Endothelial cell of umbilical vein (primary cell): Measurements from ENCODE around the gene SNPH. TPM values are rescaled to one million over a fixed set of nuclear protein-coding genes. Genes with fewer than 3 reads are reported as not detected.

Experiments used
- BruUV-seq: library from RNA; stranded (reverse); fragments of 400-500 nt; replicated peaks from 2 replicates; lab custom pipeline; 2021; lab: Mats Ljungman, UMichigan
- CTCF ChIA-PET: fragments of 300-600, 350-600 bp; sonication (Branson Sonifier 250); formaldehyde crosslinking; loops from one replicate; lab custom pipeline; 2021; ENCODE audit warnings: antibody characterized with exemption, inconsistent platforms; lab: Charles Lee
- POLR2A ChIA-PET: fragments of 300-600, 350-600 bp; sonication (Branson Sonifier 250); formaldehyde crosslinking; loops from one replicate; lab custom pipeline; 2021; ENCODE audit warnings: antibody characterized with exemption, inconsistent platforms; lab: Charles Lee
- DNase-seq: peaks from one replicate; pipeline ENCODE4 v3.0.0-alpha.2; 2011; ENCODE audit warnings: low read depth, low spot score
- FAIRE-seq: peaks from 2 replicates; lab custom pipeline; 2011; peaks lifted over from hg19 to GRCh38; lab: Jason Lieb, UNC
- H2AFZ ChIP-seq: 2 replicates; pipeline ENCODE4 v1.6.0; 2012; ENCODE audit warnings: low read depth, low read length, control low read depth, inconsistent platforms
- H3K27ac ChIP-seq: 2 replicates; pipeline ENCODE4 v1.5.1; 2011; ENCODE audit warnings: low read depth, mild to moderate bottlenecking, control low read depth, low read length, moderate library complexity; ENCODE audit not compliant: insufficient read depth
- H3K27me3 ChIP-seq, 2 experiments: 2 replicates each; pipeline versions ENCODE4 v1.6.0 to v1.6.1; 2011; ENCODE audit warnings: low read length in 2 of 2, mixed read lengths in 1 of 2; ENCODE audit not compliant: control insufficient read depth in 2 of 2, insufficient read depth in 2 of 2
- H3K36me3 ChIP-seq, 2 experiments: 2 replicates in 1 of 2; 3 replicates in 1 of 2; pipeline ENCODE4 v1.5.1; 2011; ENCODE audit warnings: low read length in 2 of 2, mild to moderate bottlenecking in 1 of 2, moderate library complexity in 1 of 2; ENCODE audit not compliant: control insufficient read depth in 2 of 2, insufficient read depth in 2 of 2; ENCODE audit errors: extremely low read depth in 1 of 2
- H3K4me1 ChIP-seq: 3 replicates; pipeline ENCODE4 v1.5.1; 2011; ENCODE audit warnings: mild to moderate bottlenecking, low read length; ENCODE audit not compliant: control insufficient read depth, insufficient read depth; ENCODE audit errors: extremely low read depth
- H3K4me2 ChIP-seq: 2 replicates; pipeline ENCODE4 v1.6.1; 2011; ENCODE audit warnings: low read length, control low read depth, mixed read lengths; ENCODE audit not compliant: insufficient read depth
- H3K4me3 ChIP-seq, 3 experiments: fragments of 200-600 bp in 1 of 3; sonication (generic), shearing (Covaris generic) in 1 of 3; replicated peaks in 1 of 3; 2 replicates each; pipeline ENCODE4 v1.5.1; 2011 to 2016; ENCODE audit warnings: control low read depth in 3 of 3, low read length in 3 of 3, mild to moderate bottlenecking in 2 of 3, inconsistent platforms in 1 of 3, low read depth in 1 of 3, moderate library complexity in 1 of 3; ENCODE audit not compliant: insufficient read depth in 1 of 3
- H3K79me2 ChIP-seq: 2 replicates; pipeline ENCODE4 v1.6.0; 2012; ENCODE audit warnings: low read length, inconsistent platforms; ENCODE audit not compliant: control insufficient read depth, insufficient read depth
- H3K9ac ChIP-seq: replicated peaks from 2 replicates; pipeline ENCODE3; 2011; ENCODE audit warnings: low read length, control low read depth; ENCODE audit not compliant: insufficient read depth; ENCODE audit errors: extremely low read depth
- H3K9me1 ChIP-seq: replicated peaks from 3 replicates; pipeline ENCODE4 v1.6.0; 2011; ENCODE audit warnings: mild to moderate bottlenecking, low read length; ENCODE audit not compliant: control insufficient read depth, insufficient read depth; ENCODE audit errors: extremely low read depth
- H3K9me3 ChIP-seq: replicated peaks from 2 replicates; pipeline ENCODE4 v1.5.1; 2012; ENCODE audit warnings: low read length, inconsistent platforms; ENCODE audit not compliant: control insufficient read depth, insufficient read depth
- H4K20me1 ChIP-seq: replicated peaks from 2 replicates; pipeline ENCODE3; 2011; ENCODE audit warnings: mild to moderate bottlenecking, low read length; ENCODE audit not compliant: control insufficient read depth, insufficient read depth; ENCODE audit errors: extremely low read depth
- EZH2 ChIP-seq: IDR thresholded peaks from 2 replicates; pipeline ENCODE4 v1.6.1; 2012; ENCODE audit warnings: borderline replicate concordance, low read depth, mild to moderate bottlenecking, moderate library complexity, low read length, inconsistent platforms; ENCODE audit not compliant: severe bottlenecking
- FOS ChIP-seq: IDR thresholded peaks from 2 replicates; pipeline ENCODE4 v1.6.1; 2011; ENCODE audit warnings: mild to moderate bottlenecking, low read length, moderate library complexity, borderline replicate concordance; ENCODE audit not compliant: insufficient read depth
- GATA2 ChIP-seq: IDR thresholded peaks from 2 replicates; pipeline ENCODE4 v1.7.0; 2011; ENCODE audit warnings: low read depth, mild to moderate bottlenecking, moderate library complexity, mixed read lengths, low read length; ENCODE audit not compliant: insufficient read length, insufficient read depth
- JUN ChIP-seq: IDR thresholded peaks from 2 replicates; pipeline ENCODE4 v1.6.1; 2011; ENCODE audit warnings: borderline replicate concordance, low read depth; ENCODE audit not compliant: insufficient read length, insufficient read depth
- MYC ChIP-seq: IDR thresholded peaks from one replicate; pipeline ENCODE4 v1.6.1; 2011; ENCODE audit warnings: mild to moderate bottlenecking, low read depth, low read length
- POLR2A ChIP-seq: IDR thresholded peaks from 2 replicates; pipeline ENCODE4 v1.6.1; 2012; ENCODE audit warnings: low read depth, mild to moderate bottlenecking, control low read depth, low read length
- POLR2AphosphoS5 ChIP-seq: IDR thresholded peaks from 2 replicates; pipeline ENCODE4 v1.6.1; 2012; ENCODE audit warnings: low read depth, mild to moderate bottlenecking, control low read depth, low read length, moderate library complexity; ENCODE audit not compliant: insufficient read depth
- dilution Hi-C: fragments of 300-500 bp; cut with MboI; formaldehyde crosslinking; loops from one replicate; pipeline ENCODE4 v1.15.0; 2019; ENCODE audit warnings: low sequenced_read_pairs; ENCODE audit not compliant: extremely low pct_ligation_motif_present
- intact Hi-C: fragments of 100-400 bp; cut with micrococcal nuclease; formaldehyde crosslinking; loops from one replicate; pipeline ENCODE4 v1.10.0; 2022
- polyA plus RNA-seq, 4 experiments: library from polyadenylated mRNA; depleted of rRNA in 3 of 4; stranded (reverse) in 3 of 4; unstranded in 1 of 4; fragments of >200 nt; gene quantifications; 2 replicates each; pipeline versions ENCODE4 v1.2.1 to v1.2.3, GENCODE V29; 2011 to 2012; ENCODE audit warnings: missing spikeins in 1 of 4
- total RNA-seq: library from RNA; stranded (reverse); gene quantifications from 2 replicates; pipeline ENCODE4 v1.2.3, GENCODE V29; 2021
- TF ChIP-seq, protein P1 (sequence below): IDR thresholded peaks from 2 replicates; pipeline ENCODE4 v1.6.1; 2011; ENCODE audit not compliant: insufficient read depth, insufficient read length
- TF ChIP-seq, protein P2 (sequence below), 2 donors: IDR thresholded peaks; 1 replicate in 1 of 2; 2 replicates in 1 of 2; pipeline ENCODE4 v1.5.1; 2011; ENCODE audit warnings: low read length in 2 of 2, mild to moderate bottlenecking in 2 of 2, moderate library complexity in 2 of 2, control low read depth in 1 of 2, inconsistent platforms in 1 of 2, low read depth in 1 of 2; ENCODE audit not compliant: insufficient read depth in 1 of 2; ENCODE audit errors: extremely low read depth in 1 of 2

Gene SNPH
- total and polyA plus RNA-seq, 2 donors (not counting 3 experiments of a cell fraction or from before 2014, with no cell fraction given): 2.3 to 5.5 TPM

DNA sequence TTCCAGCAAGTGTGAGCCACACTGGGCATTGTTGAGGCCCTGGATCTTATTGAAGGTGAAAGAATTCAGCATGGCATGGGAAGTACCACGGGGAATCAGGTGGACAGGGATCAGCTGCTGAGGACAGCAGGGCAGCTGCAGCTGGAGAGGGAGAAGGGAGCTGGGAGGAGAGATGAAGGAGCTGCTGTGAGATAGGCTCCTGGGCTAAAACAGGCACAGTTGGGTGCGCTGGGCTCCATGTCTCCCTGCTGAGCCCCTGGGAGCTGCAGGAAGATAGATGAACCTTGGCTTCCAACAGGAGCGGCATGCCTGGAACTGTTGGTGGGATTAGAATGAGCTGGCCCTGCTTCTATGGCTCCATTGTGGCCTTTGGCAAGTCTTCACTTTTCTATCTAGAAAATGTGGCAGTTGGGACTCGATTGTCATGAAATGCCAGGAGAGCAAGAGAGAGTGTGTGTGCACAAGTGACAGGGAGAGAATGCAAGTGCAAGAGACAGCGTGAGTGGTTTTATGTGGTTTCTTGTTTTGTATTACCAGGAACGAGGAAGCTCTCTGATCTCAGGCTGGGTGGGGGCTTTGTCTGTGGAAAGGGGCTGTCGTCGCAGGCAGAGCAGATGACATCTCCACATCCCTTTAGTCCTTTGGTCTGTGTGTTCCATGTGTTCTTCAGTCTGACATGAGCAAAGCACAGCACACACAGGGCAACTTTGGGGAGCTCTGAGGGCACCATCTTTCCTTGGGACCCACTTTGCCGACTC lies 20.4 kb downstream of the SNPH start:
- H3K4me3 ChIP-seq: no peak overlapping the region
- dilution Hi-C loops: no loop called here
- H3K4me1 ChIP-seq: no peaks in the 10 kb centered on the region
- no TSS peak for BruUV-seq
- ChIA-PET POLR2A (no interaction called here), CTCF (interaction anchor here (1.1 to 1.2 kb wide), 2 partner anchors 11 to 14 kb away, joined by 3 read pairs; no protein-coding TSS in a partner anchor)
- H3K27ac ChIP-seq: no peak overlapping the region
- no peak for TF ChIP-seq POLR2A
- DNase-seq (no peak), FAIRE-seq (no peak)
- no peak overlapping the region for H3K4me2 ChIP-seq
- no peaks in the 10 kb centered on the region for H4K20me1 ChIP-seq
- H3K36me3 ChIP-seq: no peaks in the 10 kb centered on the region
- no peak overlapping the region for H2AFZ ChIP-seq
- H3K79me2 ChIP-seq: no peaks in the 10 kb centered on the region
- H3K9me1 ChIP-seq: no peaks in the 10 kb centered on the region
- no peak overlapping the region for H3K9ac ChIP-seq
- no peaks in the 10 kb centered on the region for H3K27me3 ChIP-seq
- H3K9me3 ChIP-seq: no peaks in the 10 kb centered on the region
- intact Hi-C loops: no loop called here

DNA sequence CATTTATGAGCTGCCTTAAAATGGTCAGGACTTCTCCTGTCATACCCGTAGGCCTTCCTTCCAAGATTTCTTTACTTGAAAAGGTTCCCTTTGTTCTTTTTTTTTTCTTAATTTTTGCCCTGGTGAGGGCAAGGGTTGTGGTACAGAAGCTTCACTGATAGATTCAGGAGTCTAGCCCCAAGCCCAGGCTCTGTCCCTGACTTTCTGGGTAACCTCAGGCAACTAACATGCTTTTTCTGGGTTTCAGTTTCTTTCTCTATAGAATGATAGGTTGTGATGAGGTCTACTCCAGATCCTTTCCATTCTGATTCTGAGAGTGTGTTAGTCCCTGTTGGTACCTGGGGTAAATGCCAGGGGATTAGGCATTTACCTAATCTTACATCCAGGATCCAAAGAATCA lies 21.2 kb downstream of the SNPH start:
- H3K9me3 ChIP-seq: no peaks in the 10 kb centered on the region
- H3K4me2 ChIP-seq: no peak overlapping the region
- H3K36me3 ChIP-seq: no peaks in the 10 kb centered on the region
- H3K4me3 ChIP-seq: no peak overlapping the region
- DNase-seq (no peak), FAIRE-seq (no peak)
- H3K9ac ChIP-seq: no peak overlapping the region
- no peak overlapping the region for H3K27ac ChIP-seq
- H2AFZ ChIP-seq: no peak overlapping the region
- TF ChIP-seq JUN: no peak
- no peak for TF ChIP-seq MYC
- TF ChIP-seq POLR2A: no peak
- no peak for TF ChIP-seq EZH2
- TF ChIP-seq, protein P1, sequence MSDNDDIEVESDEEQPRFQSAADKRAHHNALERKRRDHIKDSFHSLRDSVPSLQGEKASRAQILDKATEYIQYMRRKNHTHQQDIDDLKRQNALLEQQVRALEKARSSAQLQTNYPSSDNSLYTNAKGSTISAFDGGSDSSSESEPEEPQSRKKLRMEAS: no peak
- TF ChIP-seq, protein P2, sequence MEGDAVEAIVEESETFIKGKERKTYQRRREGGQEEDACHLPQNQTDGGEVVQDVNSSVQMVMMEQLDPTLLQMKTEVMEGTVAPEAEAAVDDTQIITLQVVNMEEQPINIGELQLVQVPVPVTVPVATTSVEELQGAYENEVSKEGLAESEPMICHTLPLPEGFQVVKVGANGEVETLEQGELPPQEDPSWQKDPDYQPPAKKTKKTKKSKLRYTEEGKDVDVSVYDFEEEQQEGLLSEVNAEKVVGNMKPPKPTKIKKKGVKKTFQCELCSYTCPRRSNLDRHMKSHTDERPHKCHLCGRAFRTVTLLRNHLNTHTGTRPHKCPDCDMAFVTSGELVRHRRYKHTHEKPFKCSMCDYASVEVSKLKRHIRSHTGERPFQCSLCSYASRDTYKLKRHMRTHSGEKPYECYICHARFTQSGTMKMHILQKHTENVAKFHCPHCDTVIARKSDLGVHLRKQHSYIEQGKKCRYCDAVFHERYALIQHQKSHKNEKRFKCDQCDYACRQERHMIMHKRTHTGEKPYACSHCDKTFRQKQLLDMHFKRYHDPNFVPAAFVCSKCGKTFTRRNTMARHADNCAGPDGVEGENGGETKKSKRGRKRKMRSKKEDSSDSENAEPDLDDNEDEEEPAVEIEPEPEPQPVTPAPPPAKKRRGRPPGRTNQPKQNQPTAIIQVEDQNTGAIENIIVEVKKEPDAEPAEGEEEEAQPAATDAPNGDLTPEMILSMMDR (IDR thresholded peaks at IDR 0.05; ENCODE audit: extremely low read depth in 1 of 2, insufficient read depth in 1 of 2, low read depth in 1 of 2, low read length in 2 of 2): no peak
- no peak for TF ChIP-seq POLR2AphosphoS5
- no peak for TF ChIP-seq GATA2
- TF ChIP-seq FOS: no peak
- dilution Hi-C loops: no loop called here
- intact Hi-C loops: no loop called here
- BruUV-seq: no TSS peak
- CTCF ChIA-PET: interaction anchor here (1.1 to 1.2 kb wide), 2 partner anchors 11 to 15 kb away, joined by 3 read pairs; no protein-coding TSS in a partner anchor
- H3K9me1 ChIP-seq: no peaks in the 10 kb centered on the region
- no peaks in the 10 kb centered on the region for H3K27me3 ChIP-seq
- no peaks in the 10 kb centered on the region for H3K79me2 ChIP-seq
- POLR2A ChIA-PET: no interaction called here
- no peaks in the 10 kb centered on the region for H3K4me1 ChIP-seq
- H4K20me1 ChIP-seq: no peaks in the 10 kb centered on the region
